Lower leg skin (tissue), 3 donors: Measurements from ENCODE around the gene FST.

Experiments
- POLR2A ChIP-seq, 2 donors: fragments of 450-650 bp; IDR thresholded peaks; one replicate each; pipeline ENCODE4 v1.6.1; 2016 to 2017; ENCODE audit warnings: antibody characterized with exemption in 2 of 2, mild to moderate bottlenecking in 1 of 2, moderate library complexity in 1 of 2
- TF ChIP-seq, protein P1 (sequence below), 3 donors: fragments of 450-650 bp; IDR thresholded peaks; one replicate each; pipeline ENCODE4 v1.5.1; 2016; ENCODE audit warnings: antibody characterized with exemption in 3 of 3, mild to moderate bottlenecking in 3 of 3, moderate library complexity in 2 of 3

DNA sequence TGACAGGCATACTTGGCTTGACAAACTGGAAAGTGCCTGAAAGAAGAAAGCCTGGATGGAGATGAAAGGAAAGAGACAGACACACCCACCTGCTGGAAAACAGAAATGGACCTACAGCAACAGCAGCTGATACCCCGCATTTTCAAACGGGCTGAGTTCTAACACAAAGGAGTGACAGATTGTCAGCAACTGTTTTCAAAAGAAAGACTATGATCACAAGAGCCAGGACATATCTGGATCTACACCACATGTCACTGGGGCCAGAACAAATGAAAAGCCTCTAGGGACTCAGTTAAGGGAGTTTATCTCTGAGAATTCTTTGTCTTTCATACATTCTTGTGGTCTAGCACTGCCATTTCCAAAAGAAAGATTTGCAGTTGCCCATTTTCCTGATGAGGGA, 24.1 kb upstream of the FST start:
- TF ChIP-seq, protein P1, sequence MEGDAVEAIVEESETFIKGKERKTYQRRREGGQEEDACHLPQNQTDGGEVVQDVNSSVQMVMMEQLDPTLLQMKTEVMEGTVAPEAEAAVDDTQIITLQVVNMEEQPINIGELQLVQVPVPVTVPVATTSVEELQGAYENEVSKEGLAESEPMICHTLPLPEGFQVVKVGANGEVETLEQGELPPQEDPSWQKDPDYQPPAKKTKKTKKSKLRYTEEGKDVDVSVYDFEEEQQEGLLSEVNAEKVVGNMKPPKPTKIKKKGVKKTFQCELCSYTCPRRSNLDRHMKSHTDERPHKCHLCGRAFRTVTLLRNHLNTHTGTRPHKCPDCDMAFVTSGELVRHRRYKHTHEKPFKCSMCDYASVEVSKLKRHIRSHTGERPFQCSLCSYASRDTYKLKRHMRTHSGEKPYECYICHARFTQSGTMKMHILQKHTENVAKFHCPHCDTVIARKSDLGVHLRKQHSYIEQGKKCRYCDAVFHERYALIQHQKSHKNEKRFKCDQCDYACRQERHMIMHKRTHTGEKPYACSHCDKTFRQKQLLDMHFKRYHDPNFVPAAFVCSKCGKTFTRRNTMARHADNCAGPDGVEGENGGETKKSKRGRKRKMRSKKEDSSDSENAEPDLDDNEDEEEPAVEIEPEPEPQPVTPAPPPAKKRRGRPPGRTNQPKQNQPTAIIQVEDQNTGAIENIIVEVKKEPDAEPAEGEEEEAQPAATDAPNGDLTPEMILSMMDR (IDR thresholded peaks at IDR 0.05) = no peak
- TF ChIP-seq POLR2A (IDR thresholded peaks at IDR 0.05) = no peak
